HG03196 (cell line): ENCODE data around the gene KLK12.

Source experiments
- ATAC-seq: cut with Tn5 transposase; IDR thresholded peaks from one replicate; pipeline ENCODE4 v1.9.1; 2021; ENCODE audit not compliant: unreplicated experiment

Gene KLK12

DNA sequence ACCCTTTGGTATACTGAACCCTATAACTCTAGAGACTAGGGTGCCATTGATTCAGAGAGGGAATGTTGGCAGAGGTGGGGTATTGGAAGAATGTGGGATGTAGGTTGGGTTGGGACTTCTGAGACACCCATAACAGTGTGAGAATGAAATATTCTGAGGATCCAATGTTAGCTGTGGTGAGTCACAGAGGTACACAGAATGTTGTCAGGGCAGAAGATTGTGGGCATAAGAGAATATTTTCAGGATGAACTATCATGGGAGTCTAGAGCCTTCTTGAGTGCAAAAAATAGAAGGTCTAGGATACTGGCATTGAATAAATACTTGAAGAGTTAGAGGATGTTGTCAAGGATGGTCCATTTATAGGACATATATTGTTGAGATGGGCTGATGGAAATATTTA, 21.1 kb upstream of the KLK12 start:
- no peak for ATAC-seq

- no peak for ATAC-seq
Observed at GRCh38 chr19:51047031-51047335, 12.2 kb upstream of the KLK12 start.

DNA sequence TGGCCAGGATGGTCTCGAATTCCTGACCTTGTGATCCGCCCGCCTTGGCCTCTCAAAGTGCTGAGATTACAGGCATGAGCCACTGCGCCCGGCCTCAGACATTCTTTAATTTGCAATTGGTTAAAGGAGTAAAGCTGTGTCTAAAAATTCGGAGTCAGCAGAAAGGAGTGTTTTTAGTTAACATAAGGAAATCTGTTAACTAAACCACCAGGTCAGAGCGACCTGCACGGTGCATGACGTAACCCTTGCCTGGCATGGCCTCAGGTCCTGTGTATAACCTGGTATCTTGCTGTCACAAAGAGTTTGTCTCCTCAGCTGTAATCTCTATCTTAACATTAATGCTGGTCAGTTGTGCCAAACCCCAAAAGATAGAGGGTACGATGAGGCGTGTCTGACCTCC, 9.5 kb upstream of the KLK12 start:
- no peak for ATAC-seq

DNA sequence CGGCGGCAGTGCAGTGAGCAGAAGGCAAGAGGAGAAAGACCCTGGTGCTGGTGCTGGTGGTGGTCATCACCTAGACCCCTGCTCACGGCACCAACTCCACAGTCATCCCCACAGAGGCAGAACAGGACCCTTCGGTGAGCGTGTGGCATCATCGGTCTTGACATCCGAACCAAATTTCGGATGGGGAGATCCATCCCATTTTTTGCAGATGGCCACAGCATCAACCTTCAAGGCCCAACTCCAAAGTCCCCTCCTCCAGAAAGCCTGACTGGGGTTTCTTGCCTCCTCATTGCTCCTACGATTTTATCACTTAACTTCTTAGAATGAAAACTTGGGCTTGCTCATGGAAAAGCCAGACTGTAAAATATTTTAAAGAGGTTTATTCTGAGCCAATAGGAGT, 8.7 kb upstream of the KLK12 start:
- no peak for ATAC-seq

GRCh38 chr19:51040151-51040550, 5.3 kb upstream of the KLK12 start:
- ATAC-seq, result no peak

DNA sequence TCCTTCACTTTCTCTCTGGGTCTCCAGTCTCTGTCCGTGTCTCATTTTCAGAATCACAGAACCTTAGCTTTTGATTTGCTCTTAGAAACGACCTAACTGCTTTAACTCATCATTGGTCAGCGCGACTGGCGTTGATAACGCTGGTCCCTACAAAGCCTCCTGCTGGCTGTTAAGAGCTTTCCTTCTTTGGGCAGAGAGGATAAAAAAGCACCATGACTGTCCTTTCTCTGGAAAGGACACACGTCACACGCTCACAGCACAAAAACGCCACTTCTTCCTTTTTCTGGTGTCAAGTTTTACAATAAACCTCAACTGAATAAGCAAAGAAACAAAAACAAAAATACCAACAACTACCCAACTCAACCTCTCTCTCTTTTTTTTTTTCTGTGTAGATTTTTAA, 1.7 kb upstream of the KLK12 start:
- no peak for ATAC-seq

GRCh38 chr19:51031880-51032225, 2.9 kb downstream of the KLK12 start:
- no peak for ATAC-seq

- no peak for ATAC-seq
Observed at GRCh38 chr19:51031220-51031879, 3.5 kb downstream of the KLK12 start.

DNA sequence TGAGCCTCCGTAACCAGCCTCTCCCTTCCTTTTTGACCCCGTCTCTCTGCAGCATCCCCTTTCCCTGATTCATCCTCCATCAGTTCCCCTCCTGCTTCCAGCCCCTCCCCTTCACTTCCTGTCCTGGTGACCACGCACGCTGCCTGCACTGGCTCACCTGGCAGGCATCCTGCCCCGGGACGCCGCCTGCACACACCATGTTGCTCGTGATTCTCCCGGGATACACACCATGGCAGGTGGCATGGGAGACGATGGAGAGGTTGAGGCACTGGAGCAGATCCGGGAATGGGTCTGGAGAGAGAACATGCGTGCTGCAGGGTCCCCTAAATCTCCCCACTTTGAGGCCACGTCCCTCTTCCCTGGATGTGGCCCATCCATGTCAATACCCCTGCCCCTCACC, 4.2 kb downstream of the KLK12 start:
- ATAC-seq, result no peak

DNA sequence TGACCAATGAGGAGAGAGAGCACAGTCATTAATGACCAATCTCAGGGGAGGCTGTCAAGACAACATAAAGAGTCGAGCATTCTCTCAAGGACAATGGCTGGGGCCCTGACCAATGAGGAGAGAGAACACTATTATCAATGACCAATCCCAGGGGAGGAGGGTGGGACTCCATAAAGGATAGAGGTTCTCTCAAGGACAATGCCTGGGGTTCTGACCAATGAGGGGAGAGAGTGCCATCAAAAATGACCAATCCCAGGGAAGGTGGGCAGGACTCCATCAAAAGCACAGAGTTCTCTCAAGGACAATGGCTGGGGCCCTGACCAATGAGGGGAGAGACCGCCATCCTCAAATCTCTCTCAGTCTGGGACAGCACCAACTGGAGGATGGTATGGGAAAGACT, 5.1 kb downstream of the KLK12 start:
- ATAC-seq, result no peak

- ATAC-seq, result no peak
Observed at GRCh38 chr19:51027873-51028272, 6.9 kb downstream of the KLK12 start.

DNA sequence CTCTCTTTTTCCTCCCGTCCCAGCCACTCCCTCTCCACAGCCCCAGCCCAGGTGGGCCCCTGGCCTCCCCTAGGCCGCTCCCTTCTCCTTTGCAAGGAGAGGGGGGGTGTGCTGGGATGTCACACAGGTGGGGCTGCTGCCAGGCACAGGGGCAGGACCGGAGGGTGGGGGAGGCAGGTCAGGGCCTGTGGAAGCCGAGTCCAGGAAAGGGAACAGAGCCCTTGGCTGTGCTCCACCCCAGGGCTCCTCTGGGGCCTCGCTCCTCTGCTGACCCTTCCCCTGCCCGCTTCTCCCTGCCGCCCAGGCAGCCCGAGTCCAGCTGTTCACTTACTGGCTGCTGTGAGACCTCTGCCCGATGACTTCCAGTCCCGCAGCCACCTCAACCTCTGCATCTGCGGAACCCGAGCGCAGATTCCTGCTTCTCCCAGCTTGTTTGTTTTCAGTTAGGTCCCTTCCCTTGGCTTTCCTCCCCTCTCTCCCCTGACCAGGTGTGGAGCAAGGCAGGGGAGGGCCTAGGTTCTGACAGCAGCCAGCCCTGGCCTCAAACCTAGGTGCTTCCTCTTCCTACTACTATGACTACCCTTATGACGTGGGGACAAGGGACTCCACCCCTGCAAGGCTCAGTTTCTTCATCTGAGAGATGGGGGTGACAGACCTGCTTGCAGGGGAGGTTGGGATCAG, 7.5 kb downstream of the KLK12 start:
- ATAC-seq, result no peak

DNA sequence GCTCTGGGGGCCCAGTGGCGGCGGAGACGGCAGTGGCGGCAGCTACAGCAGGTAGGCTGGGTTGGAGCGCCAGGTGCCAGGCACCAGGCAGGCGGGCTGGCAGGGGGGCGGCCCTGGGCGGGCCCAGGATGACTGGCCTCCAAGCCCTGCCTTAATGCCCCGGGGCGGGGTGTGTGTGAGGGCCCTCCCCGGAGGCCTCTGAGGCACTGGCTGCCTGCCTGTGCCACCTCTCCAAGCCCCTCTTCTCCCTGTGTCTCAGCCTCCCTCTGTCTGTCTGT, 8.3 kb downstream of the KLK12 start, which contains the start of gene KLK11:
Gene KLK11, minus strand, starts transcription at position 63 of the 278 bp plus-strand sequence. CDS start 985 bp downstream, outside the sequence.
- ATAC-seq, result no peak

DNA sequence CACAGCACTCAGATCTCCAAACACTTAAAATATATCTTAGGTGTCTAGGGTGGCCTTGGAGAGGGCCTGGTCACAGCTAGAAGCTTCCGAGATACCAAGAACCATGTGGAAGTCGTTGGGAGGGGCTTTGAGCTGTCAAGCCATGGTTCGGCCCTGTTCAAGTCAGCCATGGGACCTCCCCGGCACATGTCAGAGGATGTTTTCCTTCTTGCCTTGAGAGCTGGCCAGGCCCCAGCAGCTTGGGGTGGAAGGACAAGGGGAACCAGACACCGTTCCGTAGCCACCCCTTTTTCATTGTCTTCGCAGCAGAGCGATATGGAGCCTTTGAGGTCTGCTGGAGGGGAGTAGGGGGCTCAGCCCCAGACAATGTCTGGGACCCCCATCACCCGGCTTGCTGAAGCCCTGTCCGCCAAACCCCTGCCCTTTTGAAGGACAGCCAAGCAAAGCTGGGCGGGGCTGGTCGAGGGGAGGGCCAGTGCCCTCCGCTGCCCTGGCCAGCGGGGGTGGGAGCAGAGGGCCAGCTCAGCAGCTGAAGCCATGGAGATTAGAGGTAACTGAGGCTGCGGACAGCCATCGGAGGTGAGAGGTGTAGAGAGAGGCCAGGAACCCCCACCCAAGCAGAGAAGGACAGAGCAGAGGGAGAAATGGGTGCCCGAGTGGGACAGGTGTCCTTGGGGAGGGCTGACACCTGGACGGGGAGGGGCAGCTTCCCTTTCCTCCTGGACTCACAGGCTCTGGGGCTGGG, 8.8 kb downstream of the KLK12 start:
- ATAC-seq, result no peak

- no peak for ATAC-seq
Observed at GRCh38 chr19:51025401-51025800, 9.4 kb downstream of the KLK12 start.

GRCh38 chr19:51024924-51025323, 9.9 kb downstream of the KLK12 start:
- ATAC-seq, result no peak

DNA sequence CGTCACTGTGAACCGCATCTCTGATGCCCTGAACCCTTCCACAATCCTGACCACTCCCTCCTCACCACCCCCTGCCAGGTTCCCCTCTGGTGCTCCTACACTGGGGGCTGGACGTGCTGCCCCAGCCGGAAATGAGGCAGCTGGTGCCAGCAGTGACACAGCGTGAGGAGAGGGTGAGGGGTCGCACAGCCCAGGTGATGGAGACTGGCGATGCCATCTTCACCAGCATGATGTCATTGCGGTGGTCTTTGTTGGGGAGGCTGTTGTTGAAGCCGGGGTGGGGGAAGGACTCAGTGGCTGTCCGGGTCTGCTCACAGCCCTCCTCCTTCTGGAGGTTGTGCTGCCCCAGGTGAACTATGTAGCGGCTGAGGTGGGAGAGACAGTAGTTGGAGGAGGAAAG, 10.9 kb downstream of the KLK12 start:
- ATAC-seq, result no peak

DNA sequence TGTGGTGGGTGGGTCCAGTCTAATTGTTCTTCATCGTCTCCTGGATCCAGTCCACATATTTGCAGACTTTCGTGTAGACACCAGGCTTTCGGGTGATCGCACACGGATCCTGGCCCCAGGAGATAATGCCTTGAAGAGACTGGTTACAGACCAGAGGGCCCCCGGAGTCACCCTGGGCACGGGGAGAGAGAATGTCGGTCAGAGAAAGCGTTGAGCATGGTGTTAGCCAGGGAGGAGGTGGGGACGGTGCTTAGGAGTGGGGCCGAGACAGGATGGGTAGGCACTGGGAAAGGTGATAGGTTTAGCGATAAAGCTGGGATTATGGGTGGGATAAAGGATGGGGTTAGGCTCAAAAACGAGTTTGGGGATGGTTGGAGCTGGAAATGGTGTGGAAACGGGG, 12.3 kb downstream of the KLK12 start:
- ATAC-seq, result no peak

DNA sequence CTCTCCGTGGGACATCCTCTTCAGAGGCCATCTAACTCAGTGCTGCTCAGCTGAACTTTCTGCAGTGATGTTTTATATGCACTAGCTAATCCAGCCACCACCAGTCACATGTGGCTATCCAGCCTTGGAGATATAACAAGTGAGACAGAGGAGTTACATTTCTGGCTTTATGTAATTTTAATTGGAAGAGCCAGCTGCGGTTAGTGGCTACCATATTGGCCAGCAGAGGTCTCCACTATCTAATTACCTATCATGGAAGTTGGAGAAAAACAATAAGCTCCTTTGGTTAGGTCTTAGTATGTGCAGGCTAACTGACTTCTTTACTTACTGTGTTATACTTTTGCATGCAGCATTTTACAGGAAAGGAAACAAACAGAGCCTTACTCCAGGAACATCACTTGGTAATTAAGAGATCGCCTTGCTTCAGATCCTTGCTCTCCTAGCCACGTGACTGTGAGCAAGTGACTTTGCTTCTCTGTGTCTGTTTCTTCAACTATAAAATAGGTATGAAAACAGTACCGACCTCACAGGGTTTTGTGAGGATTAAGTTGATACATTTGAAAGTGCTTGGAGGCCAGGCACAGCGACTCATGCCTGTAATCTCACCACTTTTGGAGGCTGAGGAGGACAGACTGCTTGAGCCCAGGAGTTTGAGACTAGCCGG, 13.7 kb downstream of the KLK12 start:
- no peak for ATAC-seq

- no peak for ATAC-seq
Observed at GRCh38 chr19:51019544-51019925, 15.3 kb downstream of the KLK12 start, which contains the start of gene KLK10. KLK10 (minus strand) TSS chr19:51019709; CDS start chr19:51019130, 579 bp downstream.

DNA sequence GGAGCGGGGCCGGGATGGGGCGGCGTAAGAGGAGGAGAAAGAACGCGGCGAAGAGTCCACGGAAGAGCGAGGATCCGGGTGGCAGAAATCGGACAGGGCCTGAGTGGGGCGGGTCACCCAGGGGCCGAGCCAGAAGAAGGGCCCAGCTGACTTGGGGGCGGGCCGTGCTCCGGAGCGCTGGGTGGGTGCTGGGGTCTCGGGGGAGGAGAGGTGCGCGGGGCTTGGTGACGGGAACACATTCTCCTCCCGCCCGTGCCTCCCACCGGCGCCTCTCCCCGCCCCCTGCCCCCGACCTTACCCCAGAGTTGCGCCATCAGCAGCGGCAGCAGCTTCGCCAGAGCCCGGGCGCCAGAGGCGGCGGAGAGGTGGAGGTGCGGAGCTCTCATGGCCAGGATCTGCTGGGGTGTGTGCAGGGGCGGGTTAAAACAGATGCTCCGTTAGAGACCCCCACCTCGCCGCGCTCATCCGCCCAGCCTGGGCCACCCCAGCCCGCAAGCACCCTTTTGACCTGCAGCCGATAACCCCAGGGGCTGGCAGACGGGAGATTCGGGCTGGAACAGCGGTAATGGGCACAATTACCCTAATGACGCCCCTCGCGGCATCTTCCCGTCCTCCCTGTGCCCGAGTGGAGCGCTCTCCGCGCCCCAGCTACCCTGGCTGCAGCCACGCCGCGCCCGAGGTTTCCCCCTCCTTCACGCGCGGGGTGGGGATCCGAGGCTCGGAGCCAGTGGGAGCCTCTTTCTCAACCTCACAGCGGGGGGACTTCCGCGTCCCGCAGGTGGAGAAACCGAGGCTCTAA, 15.9 kb downstream of the KLK12 start:
- ATAC-seq, result no peak
